Fibroblast of skin of right biceps (primary cell): ENCODE measurements around the gene NDUFA3.
"Not testable (repeated sequence)": the region's sequence is repeated elsewhere in the genome, so short reads cannot be mapped to it uniquely, and the experiment has no call there.

Experiments used
- DNase-seq: peaks from one replicate; pipeline ENCODE4 v3.0.0-alpha.2; 2013

NDUFA3 gene

DNA sequence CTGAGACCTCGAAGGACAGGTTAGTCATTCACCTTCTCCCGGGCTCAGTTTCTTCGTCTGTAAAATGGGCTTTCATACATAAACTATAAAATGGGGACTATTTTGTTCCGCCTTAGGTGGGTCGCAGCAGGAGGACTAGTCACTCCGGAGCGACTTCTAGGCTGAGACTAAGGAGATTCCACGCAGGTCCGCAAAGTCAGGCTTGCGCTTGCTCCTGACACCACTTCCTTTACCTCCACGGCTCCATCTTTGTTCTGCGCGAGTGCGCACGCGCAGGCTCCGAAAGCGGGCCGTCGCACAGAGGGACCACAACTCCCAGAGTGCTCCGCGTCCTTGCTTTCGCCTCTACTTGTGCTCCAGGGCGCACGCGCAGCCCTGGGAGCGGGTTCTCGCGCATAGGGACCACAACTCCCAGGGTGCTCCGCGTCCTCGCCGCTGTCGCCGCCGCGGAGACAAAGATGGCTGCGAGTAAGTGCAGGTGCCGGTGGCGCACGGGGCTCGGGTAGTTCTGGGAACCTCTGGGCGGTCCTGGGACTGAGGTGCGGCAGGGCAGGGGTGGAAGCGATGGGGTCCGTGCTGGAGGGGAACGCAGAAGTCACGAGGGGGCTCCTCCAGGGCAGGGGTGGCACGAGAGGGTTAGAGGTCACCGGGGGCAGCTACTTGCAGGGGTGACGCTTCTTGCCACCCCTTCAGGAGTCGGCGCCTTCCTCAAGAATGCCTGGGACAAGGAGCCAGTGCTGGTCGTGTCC lies at the start of gene NDUFA3:
Gene NDUFA3 (plus strand): TSS at position 435 of the 749 bp plus-strand sequence. CDS start 24 bp downstream, at position 459.
- peak; percentile 98 for DNase-seq

DNA sequence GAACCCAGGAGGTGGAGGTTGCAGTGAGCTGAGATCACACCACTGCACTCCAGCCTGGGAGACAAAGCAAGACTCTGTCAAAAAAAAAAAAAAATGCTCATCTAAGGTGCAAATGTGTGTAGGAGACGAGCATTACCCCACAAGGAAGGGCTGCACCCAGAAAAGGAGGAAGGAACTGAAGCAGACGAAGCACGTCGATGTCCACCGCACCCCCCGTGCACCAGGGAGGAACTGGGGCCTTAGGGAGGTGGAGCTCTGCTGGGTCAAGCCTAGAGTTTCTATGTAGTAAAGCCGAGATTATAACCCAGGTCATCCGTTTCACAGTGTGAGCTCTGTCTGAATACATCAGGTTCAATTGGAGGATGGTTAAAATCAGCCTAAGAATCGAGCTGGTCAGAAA lies 40.0 kb upstream of the NDUFA3 start:
- DNase-seq = no peak

DNA sequence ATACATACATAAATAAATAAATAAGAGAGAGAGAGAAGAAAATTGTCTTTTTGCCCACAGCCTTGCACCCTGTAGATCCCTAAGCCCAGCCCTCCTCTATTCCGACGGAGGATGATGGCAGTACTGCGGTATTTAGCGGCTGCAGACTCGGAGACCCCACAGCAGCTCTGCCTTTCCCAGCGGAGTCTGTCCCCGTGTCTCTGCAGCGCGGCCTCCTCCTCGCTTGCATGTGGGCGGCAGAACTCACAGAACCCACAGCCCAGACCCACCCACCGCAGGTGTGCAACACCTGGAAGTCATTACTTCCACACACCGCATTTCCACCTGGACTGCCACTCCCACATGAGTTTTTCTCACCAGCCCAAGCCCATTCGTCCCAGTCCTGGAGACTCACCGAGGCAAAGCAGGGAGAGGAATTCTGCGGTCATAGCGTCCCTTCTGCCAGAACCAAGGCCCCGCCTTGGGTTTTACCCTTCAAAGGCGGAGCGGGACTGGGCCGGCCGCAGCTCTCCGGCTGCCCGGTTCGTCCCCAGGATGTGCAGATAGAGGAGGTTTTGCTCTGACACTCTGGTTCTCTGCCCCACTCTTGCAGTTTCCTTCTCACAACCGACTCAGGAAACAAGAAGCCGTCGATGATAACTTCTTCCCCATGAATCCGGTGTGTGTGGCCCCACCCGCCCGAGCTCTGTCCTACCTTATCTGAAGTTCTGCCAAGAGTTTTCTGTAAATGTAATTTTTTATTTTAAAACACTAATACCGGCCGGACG lies 39.1 kb upstream of the NDUFA3 start, which contains the start of gene VSTM1:
Gene VSTM1 (minus strand): TSS at position 548 of the 767 bp plus-strand sequence. CDS start 120 bp downstream, at position 428.
- no peak for DNase-seq

DNA sequence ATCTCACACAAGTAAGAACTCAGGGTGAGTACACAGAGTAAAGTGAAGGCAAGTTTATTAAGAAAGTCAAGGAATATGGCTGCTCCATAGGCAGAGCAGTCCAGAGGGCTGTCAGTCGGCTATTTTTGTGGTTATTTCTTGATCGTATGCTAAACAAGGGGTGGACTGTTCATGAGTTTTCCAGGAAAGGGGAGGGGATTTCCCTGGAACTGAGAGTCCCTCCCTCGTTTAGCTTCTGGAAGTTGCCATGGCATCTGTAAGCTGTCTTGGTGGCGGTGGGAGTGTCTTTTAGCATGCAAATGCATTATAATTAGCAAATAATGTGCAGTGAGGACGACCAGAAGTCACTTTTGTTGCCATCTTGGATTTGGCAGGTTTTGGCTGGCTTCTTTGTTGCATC lies 33.2 kb upstream of the NDUFA3 start:
- DNase-seq = no peak

DNA sequence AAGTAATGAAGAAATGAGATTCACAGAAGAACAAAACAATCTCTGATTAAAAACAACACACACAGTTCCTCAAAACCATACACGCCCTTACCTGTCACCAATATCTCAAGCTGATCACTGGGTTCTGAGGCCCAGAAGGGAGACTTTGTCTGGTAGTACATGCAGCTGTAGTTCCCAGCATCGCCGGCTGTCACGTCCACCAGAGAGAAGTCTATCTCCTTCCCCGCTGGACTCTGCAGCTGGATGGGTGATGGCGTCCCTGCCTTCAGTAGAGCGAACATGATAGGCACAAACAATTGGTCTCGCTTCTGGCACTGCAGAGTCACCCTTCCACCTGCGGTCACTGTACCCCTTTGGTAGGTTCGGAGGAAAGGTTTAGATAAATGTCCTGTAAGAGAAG lies 28.8 kb upstream of the NDUFA3 start:
- no peak for DNase-seq

DNA sequence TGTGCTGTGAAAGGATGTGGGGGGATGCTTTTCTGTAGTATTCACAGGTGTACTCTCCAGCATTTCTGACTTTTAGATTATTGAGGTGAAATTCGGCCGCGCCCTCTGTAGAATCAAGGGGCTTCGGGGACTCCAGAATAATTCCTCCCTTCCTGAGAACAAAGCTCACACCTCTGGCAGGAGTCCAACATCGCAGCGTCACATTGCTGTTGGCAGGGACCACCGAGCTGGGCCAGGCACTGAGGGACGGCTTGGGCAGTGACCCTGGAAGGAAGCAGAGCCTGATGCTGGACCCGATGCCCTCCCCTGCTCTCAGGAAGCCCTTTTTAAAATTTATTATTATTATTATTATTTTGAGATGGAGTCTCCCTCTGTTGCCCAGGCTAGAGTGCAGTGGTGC lies 27.8 kb upstream of the NDUFA3 start:
- no peak for DNase-seq

DNA sequence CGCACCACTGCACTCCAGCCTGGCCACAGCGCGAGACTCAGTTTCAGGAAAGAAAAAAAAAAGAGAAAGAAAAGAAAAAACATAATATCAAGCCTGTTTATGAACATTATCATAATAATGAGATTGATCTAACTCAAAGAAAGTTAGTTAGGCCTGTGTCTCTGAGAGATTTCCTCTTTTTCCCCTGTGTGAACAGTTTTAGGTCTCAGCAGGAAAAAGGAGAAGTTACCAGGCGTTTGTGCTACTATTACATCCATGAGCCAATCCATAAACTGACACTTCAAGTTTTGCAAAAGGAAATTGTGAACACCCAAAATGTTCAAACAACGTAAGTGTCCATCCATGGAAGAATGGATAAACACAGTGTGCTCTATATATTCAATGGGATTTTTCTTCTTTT lies 25.3 kb upstream of the NDUFA3 start:
- no peak for DNase-seq

DNA sequence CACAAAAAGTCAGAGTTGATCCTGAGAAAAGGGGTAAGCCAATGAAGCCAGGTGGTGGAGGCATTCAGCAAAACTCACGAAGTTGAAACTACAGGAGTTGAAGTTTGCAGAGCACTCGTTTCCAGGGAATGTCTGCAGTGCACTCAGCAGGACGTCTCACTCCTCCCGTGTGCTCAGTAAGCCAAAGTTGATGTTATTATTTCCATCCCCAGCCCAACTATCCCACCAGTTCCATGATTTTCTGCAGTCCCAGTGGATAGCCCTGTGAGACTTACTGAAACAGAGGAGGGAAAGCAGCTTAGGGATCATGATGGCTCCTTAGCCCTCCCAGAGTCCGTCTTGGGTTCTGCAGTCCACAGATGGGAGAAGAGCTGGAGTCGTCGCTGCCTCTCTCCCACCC lies 21.6 kb upstream of the NDUFA3 start, which contains the start of gene TARM1:
Gene TARM1 (minus strand): TSS at position 334 of the 400 bp plus-strand sequence. CDS start 25 bp downstream, at position 309.
- DNase-seq = no peak

DNA sequence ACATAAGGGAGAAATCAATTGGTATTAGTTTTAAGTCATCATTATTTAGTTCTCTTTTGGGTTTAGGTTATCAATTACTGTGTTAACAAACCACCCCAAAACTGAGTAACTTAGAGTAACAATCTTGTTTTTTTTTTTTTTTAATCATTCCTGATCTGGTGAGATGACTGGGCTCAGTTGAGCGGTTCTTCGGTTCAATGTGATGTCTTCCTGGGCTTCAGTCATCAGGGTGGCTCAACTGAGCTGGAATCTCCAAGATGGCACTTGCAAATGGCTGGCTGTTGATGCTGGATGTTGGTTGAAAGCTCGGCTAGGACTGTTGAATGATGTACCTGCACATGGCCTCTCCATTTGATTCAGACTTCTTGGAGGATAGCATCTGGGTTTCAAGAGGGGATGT lies 18.2 kb upstream of the NDUFA3 start:
- no peak for DNase-seq

DNA sequence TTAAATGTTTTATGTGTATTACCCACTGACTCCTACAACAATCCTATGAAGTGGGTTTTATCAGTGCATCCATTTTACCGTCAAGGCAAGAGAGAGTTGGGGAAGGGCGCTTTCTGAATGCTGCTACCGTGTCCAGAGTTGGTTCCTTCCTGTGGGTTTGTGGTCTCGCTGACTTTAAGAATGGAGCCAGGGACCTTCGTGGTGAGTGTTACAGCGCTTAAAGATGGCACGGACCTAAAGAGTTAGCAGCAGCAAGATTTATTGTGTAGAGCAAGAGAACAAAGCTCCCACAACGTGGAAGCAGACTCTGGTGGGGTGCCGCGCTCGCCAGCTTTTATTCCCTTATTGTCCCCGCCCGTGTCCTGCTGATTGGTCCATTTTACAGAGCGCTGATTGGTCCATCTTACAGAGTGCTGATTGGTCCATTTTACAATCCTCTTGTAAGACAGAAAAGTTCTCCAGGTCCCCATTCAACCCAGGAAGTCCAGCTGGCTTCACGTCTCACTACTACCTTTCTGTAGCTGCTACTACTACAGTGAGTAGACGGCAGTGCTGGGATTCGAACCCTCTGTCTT lies 8.1 kb upstream of the NDUFA3 start:
- no peak for DNase-seq

DNA sequence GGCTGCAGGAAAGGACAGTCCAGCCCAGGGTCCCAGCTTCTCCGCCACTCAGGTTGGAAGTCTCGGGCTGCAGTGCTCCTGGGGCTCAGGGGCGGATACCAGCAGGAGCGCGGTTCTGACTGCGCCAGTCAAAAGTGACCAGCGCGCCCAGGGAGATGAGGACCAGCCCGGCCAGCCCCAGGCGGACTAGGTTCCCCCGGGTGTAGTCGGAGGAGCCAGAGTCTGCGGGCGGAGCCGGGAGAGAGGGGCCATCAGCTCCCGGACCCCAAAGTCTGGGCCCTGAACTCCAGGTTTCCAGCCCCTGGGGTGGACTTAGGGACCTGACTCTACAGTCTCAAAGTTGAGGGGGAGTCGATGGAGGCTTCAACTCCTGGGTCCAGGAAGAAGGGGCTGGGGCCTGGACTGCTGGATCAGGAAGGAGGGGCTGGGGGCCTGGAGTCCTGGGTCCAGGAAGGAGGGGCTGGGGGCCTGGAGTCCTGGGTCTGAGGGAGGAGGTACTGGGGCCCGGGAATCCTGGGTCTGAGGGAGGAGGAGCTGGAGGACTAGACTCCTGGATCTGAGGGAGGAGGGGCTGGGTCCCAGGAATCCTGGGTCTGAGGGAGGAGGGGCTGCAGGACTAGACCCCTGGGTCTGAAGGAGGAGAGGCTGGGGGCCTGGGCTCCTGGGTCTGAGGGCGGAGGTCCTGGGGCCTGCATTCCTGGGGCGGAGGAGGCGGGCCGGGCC lies 7.4 kb upstream of the NDUFA3 start:
- DNase-seq = no peak

DNA sequence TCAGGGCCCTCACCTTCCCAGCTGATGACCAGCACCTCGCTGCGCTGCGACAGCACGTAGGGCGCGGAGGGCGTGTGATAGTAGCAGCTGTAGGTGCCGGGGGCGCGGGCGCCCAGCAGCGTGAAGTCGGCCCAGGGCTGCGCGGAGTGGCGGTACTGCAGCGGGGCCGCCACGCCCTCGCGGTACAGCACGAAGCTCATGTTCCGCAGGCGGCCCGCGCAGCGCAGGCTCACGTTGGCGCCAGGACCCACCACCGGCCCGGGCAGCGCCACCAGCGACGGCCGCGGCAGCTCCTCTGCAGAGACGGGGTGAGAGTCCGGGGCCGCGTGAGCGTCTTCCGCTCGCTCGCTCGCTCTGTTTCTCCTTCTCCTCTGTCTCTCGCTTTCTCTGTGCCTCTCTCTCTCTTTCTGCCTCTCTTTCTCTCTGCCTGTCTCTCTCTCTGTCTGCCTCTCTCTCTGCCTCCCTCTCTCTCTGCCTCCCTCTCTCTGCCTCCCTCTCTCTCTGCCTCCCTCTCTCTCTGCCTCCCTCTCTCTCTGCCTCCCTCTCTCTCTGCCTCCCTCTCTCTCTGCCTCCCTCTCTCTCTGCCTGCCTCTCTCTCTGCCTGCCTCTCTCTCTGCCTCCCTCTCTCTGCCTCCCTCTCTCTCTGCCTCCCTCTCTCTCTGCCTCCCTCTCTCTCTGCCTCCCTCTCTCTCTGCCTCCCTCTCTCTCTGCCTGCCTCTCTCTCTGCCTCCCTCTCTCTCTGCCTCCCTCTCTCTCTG lies 6.6 kb upstream of the NDUFA3 start:
- peak; percentile 58 for DNase-seq

DNA sequence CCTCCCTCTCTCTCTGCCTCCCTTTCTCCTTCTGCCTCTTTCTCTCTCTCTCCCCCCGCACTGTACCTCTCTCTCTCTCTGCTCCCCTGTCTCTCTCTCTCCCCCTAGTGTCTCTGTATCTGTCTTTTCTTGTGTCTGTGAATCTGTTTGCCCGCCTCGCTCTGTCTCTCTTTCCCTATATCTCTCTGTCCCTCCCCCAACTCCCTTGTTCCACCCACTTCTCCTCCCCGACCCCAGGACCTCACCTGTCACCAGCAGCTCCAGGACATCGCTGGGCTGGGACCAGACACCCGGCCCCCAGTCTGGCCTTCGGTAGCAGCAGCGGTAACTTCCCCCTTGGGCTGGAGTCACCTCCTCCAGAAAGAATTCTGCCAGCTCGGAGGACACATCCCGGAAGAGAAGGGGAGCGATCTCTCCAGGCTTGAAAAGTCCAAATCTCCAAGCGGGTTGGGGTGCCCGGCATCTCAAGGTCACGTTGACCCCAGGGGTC lies 6.0 kb upstream of the NDUFA3 start:
- DNase-seq = peak; percentile 60

DNA sequence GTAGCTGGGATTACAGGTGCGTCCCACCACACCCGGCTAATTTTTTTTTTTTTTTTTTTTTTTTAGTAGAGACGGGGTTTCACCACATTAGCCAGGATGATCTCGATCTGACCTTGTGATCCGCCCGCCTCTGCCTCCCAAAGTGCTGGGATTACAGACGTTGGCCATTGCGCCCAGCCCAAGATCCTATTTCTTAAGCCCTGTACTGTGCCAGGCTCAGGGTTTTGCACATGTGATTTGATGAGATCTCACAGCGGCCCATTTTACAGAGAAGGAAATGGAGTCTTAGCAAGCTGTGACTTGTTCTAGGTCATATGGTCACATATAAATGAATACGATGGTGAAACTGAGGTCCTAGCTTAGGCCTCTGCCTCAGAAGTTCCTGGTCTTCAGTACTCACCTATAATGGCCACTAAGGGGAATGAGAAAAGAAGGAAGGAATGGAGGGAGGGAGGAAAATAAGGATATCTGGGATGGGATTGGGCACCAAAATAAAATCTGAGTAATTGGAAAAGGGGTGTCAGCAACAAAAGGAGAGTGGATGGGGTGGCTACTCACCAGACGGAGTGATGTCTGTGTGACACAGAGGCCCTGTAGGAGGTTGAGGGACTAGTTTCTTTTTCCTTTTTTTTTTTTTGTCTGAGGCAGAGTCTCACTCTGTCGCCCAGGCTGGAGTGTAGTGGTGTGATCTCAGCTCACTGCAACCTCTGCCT lies 3.3 kb upstream of the NDUFA3 start:
- no peak for DNase-seq

DNA sequence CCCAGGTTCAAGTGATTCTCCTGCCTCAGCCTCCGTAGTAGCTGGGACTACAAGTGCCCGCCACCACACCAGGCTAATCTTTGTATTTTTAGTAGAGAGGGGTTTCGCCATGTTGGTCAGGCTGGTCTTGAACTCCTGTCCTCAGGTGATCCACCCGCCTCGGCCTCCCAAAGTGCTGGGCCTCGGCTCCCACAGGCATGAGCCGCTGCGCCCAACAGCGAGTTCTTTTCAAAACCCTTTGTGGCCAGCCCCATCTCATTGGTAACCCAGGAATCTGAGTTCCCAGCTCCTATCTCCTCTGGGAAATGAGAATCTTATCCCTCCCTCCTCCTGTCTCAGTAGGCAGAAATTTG lies 2.8 kb upstream of the NDUFA3 start:
- DNase-seq = not testable (repeated sequence)

DNA sequence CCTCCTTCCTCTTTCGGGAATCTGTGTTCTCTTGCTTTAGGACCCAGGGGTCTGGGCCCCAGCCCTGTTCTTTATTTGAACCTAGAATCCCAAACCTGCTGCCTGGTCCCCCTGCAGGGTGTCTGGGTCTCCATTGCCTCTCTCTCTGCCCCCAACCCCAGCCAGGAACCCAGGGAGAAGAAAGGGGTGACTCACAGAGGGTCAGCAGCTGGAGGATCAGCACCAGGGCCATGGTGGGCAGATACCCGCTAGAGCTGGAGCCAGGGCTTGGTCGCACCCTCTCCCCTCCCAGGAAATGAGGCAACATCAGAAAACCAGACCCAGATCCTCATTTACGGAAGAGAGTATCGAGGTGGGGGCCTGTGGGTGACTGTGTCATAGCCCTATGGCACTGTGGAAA lies 2.1 kb upstream of the NDUFA3 start, which contains the start of gene OSCAR:
Gene OSCAR (minus strand): TSS at position 243 of the 400 bp plus-strand sequence. CDS start 11 bp downstream, at position 232.
- peak; percentile 35 for DNase-seq

DNA sequence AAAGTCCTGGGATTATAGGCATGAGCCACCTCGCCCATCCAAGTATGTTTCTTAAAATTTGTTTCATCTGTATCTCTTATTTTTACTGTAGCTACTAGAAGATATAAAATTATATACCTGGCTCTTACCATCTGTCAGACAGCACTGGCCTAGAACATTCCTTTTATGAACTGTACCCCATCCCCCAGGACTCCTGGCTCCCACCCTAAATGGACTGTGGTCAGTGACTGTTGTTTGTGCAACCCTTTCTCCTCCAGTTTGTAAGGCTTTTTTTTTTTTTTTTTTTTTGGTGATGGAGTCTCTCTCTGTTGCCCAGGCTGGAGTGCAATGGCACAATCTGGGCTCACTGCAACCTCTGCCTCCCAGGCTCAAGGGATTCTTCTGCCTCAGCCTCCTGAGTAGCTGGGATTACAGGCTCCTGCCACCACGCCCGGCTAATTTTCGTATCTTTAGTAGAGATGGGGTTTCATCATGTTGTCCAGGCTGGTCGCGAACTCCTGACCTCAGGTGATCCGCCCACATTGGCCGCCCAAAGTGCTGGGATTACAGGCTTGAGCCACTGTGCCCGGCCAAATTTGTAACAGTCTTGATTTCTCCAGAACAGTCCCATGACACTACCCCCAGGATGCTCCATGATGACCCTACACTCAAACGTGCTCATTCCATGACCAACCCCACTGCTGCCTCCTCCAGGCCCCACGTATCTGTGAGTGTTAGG lies 2.5 kb downstream of the NDUFA3 start:
- no peak for DNase-seq

DNA sequence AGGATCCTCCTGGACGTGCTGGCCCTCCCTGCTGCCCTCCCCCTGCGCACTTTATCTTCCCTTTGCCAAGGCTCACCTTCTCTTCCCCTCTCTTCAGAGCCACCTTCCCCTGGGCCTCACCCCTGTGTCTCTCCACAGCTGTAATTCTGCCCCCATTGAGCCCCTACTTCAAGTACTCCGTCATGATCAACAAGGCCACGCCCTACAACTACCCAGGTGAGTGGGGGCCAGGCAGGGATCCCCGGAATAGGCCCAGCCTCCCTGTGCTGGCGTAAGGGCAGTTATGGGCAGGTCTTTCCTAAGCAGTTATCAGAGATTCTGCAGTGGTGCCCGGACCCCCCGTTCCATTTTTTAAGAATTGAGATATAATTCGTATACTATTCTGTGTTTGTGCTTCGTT lies 3.1 kb downstream of the NDUFA3 start:
- no peak for DNase-seq

DNA sequence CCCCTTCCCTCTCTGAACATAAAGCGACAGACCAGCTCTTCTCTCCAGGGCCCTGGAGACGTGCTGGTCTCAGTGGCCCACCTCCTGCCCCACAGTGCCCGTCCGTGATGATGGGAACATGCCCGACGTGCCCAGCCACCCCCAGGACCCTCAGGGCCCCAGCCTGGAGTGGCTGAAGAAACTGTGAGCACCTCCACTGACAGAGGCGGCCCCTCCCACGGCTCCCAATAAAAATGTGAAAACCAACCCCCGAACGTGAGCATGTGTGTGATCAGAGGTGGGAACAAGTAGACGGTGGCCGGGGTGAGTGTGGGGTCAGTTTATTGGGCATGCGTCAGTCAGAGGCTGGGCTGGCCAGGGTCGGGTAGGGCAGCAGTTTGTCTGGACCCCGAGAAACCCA lies 4.1 kb downstream of the NDUFA3 start:
- no peak for DNase-seq

DNA sequence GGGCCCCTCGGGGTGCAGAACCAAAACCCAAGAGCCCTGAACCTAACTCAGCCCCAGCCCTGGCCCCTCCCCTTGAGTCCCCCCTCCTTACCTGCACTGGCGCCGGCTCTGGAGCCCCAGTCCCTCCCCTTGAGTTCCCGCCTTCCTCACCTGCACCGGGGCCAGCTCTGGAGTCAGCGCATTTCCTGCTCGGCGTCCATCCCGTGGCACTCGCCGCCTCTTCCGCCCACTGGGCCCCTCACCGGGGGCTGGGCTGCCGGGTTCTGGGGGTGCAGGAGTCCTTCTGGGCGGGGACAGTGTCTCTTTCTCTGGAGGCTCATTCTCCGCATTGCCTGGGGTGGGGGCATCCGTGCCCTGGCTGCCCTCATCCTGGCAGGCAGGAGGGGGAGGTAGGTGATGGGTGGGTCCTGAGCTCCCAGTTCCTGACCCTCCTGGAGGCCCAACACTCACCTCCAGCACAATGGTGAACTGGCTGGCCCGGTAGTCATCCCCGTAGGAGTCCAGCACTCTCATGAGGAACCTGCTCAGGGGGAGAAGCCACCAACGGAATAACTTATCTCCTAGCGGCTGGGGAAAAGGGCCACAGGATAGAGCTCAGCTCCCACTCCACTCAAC lies 5.3 kb downstream of the NDUFA3 start:
- DNase-seq = no peak
